CD4-positive, alpha-beta T cell treated with Interleukin-2 at 100 ng/mL for 4 hours (primary cell): ENCODE measurements around the gene IL17RE.
"Not testable (repeated sequence)": the region's sequence is repeated elsewhere in the genome, so short reads cannot be mapped to it uniquely, and the experiment has no call there.

ENCODE experiments used
- DNase-seq: peaks from one replicate; pipeline ENCODE4 v3.0.0-alpha.2; 2020; ENCODE audit warnings: low spot score

IL17RE gene

GRCh38 chr3:9902372-9903237 is at the start of gene IL17RE:
Gene IL17RE (plus strand): TSS chr3:9902848. CDS start chr3:9902933, 85 bp downstream.
- no peak for DNase-seq

GRCh38 chr3:9854291-9854940 is 48.2 kb upstream of the IL17RE start:
- not testable (repeated sequence) for DNase-seq

GRCh38 chr3:9855594-9855993 is 47.1 kb upstream of the IL17RE start:
- no peak for DNase-seq

- DNase-seq, result no peak
These were observed 43.1 kb upstream of the IL17RE start for GRCh38 chr3:9859530-9860025.

- DNase-seq, result no peak
These were observed 41.4 kb upstream of the IL17RE start for GRCh38 chr3:9861201-9861600.

- DNase-seq, result no peak
These were observed 41.0 kb upstream of the IL17RE start for GRCh38 chr3:9861626-9862130.

GRCh38 chr3:9862391-9863057 is 40.1 kb upstream of the IL17RE start:
- peak; percentile 15 for DNase-seq

- no peak for DNase-seq
These were observed 39.4 kb upstream of the IL17RE start for GRCh38 chr3:9863058-9863772.

GRCh38 chr3:9864200-9864927 is 38.3 kb upstream of the IL17RE start:
- no peak for DNase-seq

- DNase-seq, result not testable (repeated sequence)
These were observed 37.5 kb upstream of the IL17RE start for GRCh38 chr3:9865125-9865637.

GRCh38 chr3:9866639-9867038 is 36.0 kb upstream of the IL17RE start:
- DNase-seq, result no peak

GRCh38 chr3:9867106-9867505 is 35.5 kb upstream of the IL17RE start:
- DNase-seq, result no peak

GRCh38 chr3:9869955-9870354 is 32.7 kb upstream of the IL17RE start:
- DNase-seq, result no peak

GRCh38 chr3:9870978-9871377 is 31.7 kb upstream of the IL17RE start:
- DNase-seq, result no peak

GRCh38 chr3:9872067-9872466 is 30.6 kb upstream of the IL17RE start:
- not testable (repeated sequence) for DNase-seq

GRCh38 chr3:9875448-9875847 is 27.2 kb upstream of the IL17RE start:
- DNase-seq, result no peak

- DNase-seq, result not testable (repeated sequence)
These were observed 26.4 kb upstream of the IL17RE start for GRCh38 chr3:9876255-9876654.

- no peak for DNase-seq
These were observed 25.7 kb upstream of the IL17RE start for GRCh38 chr3:9876991-9877390.

- no peak for DNase-seq
These were observed 23.9 kb upstream of the IL17RE start for GRCh38 chr3:9878700-9879099.

- DNase-seq, result no peak
These were observed 22.7 kb upstream of the IL17RE start, which contains the start of gene CIDEC for GRCh38 chr3:9879830-9880549. Gene CIDEC (minus strand): TSS chr3:9880253. CDS start chr3:9878486, 1,767 bp downstream.
